Measurements from ENCODE around the gene KCNAB2. TPM values are rescaled to one million over a fixed set of nuclear protein-coding genes. Genes with fewer than 3 reads are reported as not detected.

KCNAB2 gene
- total RNA-seq, 2 donors from 2014 or later, result 14.0 to 36.1 TPM

- ATAC-seq (ENCODE audit: insufficient number of reproducible peaks, low FRiP score, low read depth), result no peak
- Histone ChIP-seq H3K4me1 (ENCODE audit: control insufficient read depth in 1 of 2, low read depth in 2 of 2) (no peaks in the 10 kb centered on the region), H3K36me3 (no peaks in the 10 kb centered on the region), H3K9me3 (no peaks in the 10 kb centered on the region), H3K27me3 (replicated peaks; ENCODE audit: insufficient read depth) (no peaks in the 10 kb centered on the region), H3K4me3 (no peak overlapping the region), H3K27ac (no peak overlapping the region)
- no peak for DNase-seq (ENCODE audit: low spot score)
- TF ChIP-seq CTCF (IDR thresholded peaks at IDR 0.05), result no peak
Observed at GRCh38 chr1:6086358-6086757, 40.7 kb downstream of the KCNAB2 start.

- no peak for TF ChIP-seq CTCF (IDR thresholded peaks at IDR 0.05)
- no peak overlapping the region for H3K27ac ChIP-seq
- H3K27me3 ChIP-seq (replicated peaks; ENCODE audit: insufficient read depth), result no peaks in the 10 kb centered on the region
- ATAC-seq (ENCODE audit: insufficient number of reproducible peaks, low FRiP score, low read depth) (no peak), DNase-seq (ENCODE audit: low spot score) (no peak)
- no peak overlapping the region for H3K4me3 ChIP-seq
- H3K36me3 ChIP-seq, result no peaks in the 10 kb centered on the region
- H3K4me1 ChIP-seq (ENCODE audit: control insufficient read depth in 1 of 2, low read depth in 2 of 2), result no peaks in the 10 kb centered on the region
- H3K9me3 ChIP-seq, result no peaks in the 10 kb centered on the region
Observed at GRCh38 chr1:6086762-6087376, 41.2 kb downstream of the KCNAB2 start.

GRCh38 chr1:6087377-6087772 lies 41.7 kb downstream of the KCNAB2 start:
- Histone ChIP-seq H3K9me3 (no peaks in the 10 kb centered on the region), H3K4me1 (ENCODE audit: control insufficient read depth in 1 of 2, low read depth in 2 of 2) (no peaks in the 10 kb centered on the region), H3K27me3 (replicated peaks; ENCODE audit: insufficient read depth) (no peaks in the 10 kb centered on the region), H3K4me3 (no peak overlapping the region), H3K36me3 (no peaks in the 10 kb centered on the region), H3K27ac (no peak overlapping the region)
- no peak for DNase-seq (ENCODE audit: low spot score)
- no peak for TF ChIP-seq CTCF (IDR thresholded peaks at IDR 0.05)
- no peak for ATAC-seq (ENCODE audit: insufficient number of reproducible peaks, low FRiP score, low read depth)

GRCh38 chr1:6087958-6088357 lies 42.3 kb downstream of the KCNAB2 start:
- no peaks in the 10 kb centered on the region for H3K36me3 ChIP-seq
- no peaks in the 10 kb centered on the region for H3K27me3 ChIP-seq (replicated peaks; ENCODE audit: insufficient read depth)
- no peak overlapping the region for H3K27ac ChIP-seq
- TF ChIP-seq CTCF (IDR thresholded peaks at IDR 0.05), result no peak
- H3K9me3 ChIP-seq, result no peaks in the 10 kb centered on the region
- H3K4me3 ChIP-seq, result no peak overlapping the region
- no peak for ATAC-seq (ENCODE audit: insufficient number of reproducible peaks, low FRiP score, low read depth)
- no peak for DNase-seq (ENCODE audit: low spot score)
- no peaks in the 10 kb centered on the region for H3K4me1 ChIP-seq (ENCODE audit: control insufficient read depth in 1 of 2, low read depth in 2 of 2)

- Histone ChIP-seq H3K36me3 (no peaks in the 10 kb centered on the region), H3K27me3 (replicated peaks; ENCODE audit: insufficient read depth) (no peaks in the 10 kb centered on the region), H3K4me3 (no peak overlapping the region), H3K27ac (no peak overlapping the region), H3K4me1 (ENCODE audit: control insufficient read depth in 1 of 2, low read depth in 2 of 2) (no peaks in the 10 kb centered on the region), H3K9me3 (no peaks in the 10 kb centered on the region)
- ATAC-seq (ENCODE audit: insufficient number of reproducible peaks, low FRiP score, low read depth) (no peak), DNase-seq (ENCODE audit: low spot score) (no peak)
- TF ChIP-seq CTCF (IDR thresholded peaks at IDR 0.05), result no peak
Observed at GRCh38 chr1:6088956-6089355, 43.3 kb downstream of the KCNAB2 start.

All from thoracic aorta (tissue), 2 donors.